ENCODE measurements around the gene CLDN15. TPM values are rescaled to one million over a fixed set of nuclear protein-coding genes. Genes with fewer than 3 reads are reported as not detected.
"Not testable (repeated sequence)": the region's sequence is repeated elsewhere in the genome, so short reads cannot be mapped to it uniquely, and the experiment has no call there.

CLDN15 gene
- polyA plus RNA-seq (ENCODE audit: insufficient read length in 3 of 3), result 1 to 10 TPM; 7.3 to 8.3 (median 7.4) TPM

DNA sequence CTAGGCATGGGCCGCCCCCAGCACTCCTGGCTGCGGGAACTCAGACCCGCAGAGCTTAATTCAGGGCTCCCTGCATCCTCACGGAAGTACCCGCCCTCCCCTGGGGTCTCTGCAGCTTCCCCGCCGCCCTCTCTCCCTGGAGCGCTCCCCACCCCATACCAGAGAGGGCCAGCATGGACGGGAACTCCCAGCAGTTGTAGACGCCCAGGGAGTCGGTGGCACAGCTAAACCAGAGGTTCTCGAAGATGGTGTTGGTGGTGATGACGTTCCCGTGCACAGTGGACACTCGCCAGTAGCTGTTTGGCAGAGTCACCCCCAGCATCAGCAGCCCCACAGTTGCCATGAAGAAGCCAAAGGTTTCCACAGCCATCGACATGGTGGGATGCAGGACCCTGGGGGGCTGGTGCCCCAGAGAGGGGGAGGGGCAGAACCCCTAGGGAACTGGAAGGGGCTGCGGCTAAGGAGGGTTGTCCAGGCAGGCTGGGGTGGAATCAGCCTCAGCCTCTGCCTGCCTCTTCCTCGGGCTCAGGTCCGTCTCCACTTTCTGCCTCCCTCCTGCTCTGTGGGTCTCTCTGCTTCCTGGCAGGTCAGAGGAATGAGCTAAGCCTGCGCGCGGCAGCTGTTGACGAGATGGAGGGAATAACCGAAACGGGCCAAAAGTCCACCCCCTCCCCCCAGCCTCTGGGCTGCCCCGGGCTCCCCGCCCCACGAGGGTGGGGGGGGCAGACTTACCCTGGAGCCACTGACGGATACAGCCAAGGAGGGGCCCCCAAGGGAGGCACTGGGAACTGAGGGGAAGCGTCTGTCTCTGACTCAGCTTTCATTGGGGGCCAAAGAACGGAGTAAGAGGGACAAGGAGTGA is at the start of gene CLDN15:
TSS of gene CLDN15 (minus strand) at position 597 of the 862 bp plus-strand sequence. CDS start at position 376, 221 bp downstream.
- DNase-seq (ENCODE audit: low read depth in 3 of 3, low spot score in 2 of 3), result no peak

DNA sequence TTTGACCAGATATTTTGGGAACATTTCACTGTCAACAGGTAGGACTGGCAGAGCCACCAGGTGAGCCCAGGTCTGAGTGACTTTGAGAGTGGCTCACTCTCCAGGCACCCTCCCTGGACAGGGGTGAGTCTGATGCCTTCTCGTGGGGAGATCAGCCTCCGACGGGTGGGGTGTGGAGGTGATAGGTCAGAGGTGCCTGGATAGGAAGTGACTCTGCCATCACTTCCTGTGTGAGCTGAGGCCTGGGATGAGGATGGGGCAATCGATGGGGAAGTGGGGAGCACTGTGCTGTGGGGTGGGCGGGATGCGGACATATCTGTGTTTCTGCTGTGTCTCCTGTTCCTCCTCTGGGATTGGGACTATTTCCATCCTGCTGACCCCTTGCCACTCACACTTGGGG is 49.4 kb upstream of the CLDN15 start:
- no peak for DNase-seq (ENCODE audit: low read depth in 3 of 3, low spot score in 2 of 3)

DNA sequence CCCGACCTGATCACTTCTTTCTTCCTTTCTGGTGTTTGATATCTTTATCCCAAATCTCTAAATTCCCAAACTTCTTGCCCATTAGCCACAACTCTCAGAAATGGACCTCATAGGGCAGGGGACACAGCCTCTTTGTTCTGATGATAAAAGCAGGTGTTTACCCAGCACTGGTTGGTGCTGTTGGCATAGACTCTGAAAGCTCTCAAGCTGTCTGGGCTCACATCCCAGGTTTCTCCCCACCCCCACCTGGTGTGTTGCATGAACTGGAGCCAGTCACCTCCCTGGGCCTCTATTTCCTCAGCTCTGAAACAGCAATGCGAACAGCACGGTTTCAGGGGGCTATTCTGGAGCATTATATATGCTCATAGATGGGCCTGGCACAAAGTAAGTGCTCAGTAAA is 48.3 kb upstream of the CLDN15 start:
- DNase-seq (ENCODE audit: low read depth in 3 of 3, low spot score in 2 of 3), result not testable (repeated sequence)

- no peak for DNase-seq (ENCODE audit: low read depth in 3 of 3, low spot score in 2 of 3)
These were observed 47.6 kb upstream of the CLDN15 start for GRCh38 chr7:101285171-101285570.

GRCh38 chr7:101280912-101281311 is 43.3 kb upstream of the CLDN15 start:
- not testable (repeated sequence) for DNase-seq (ENCODE audit: low read depth in 3 of 3, low spot score in 2 of 3)

GRCh38 chr7:101278461-101279292 is 41.1 kb upstream of the CLDN15 start:
- no peak for DNase-seq (ENCODE audit: low read depth in 3 of 3, low spot score in 2 of 3)

DNA sequence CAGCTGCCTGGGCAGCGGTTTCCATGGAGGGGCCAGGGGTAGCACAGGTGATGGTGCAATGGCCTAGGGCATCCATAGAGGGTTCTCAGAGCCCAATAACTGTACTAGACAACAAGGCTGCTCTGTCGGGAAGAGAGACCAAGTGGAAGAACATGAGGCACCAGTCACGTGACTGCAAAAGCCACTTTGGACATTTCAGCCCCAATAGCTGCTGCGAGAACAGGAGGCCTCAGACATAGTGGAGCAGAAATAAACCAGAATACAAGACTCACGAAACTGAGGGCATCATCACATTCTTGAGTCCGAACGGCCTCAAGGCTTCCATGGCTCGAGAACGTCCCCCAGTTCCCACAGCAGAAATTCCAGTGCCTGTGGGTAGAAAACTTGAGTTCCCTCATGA is 39.6 kb upstream of the CLDN15 start:
- no peak for DNase-seq (ENCODE audit: low read depth in 3 of 3, low spot score in 2 of 3)

GRCh38 chr7:101273206-101273605 is 35.6 kb upstream of the CLDN15 start:
- no peak for DNase-seq (ENCODE audit: low read depth in 3 of 3, low spot score in 2 of 3)

DNA sequence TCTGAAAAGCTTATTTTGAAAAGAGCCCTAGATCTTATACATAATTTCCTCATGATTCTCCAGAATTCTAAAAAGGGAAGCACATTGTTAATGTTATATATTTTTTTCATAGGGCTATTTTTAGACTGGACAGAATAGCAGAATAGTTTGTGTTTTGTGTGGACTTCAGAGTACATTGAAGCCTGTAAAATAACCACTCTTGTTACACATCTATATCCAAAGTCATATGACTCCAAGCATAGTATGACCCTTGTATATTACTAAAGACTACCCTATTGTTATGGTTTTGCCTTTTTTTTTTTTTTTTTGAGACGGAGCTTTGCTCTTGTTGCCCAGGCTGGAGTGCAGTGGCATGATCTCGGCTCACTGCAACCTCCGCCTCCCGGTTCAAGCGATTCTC is 33.4 kb upstream of the CLDN15 start:
- DNase-seq (ENCODE audit: low read depth in 3 of 3, low spot score in 2 of 3), result no peak

DNA sequence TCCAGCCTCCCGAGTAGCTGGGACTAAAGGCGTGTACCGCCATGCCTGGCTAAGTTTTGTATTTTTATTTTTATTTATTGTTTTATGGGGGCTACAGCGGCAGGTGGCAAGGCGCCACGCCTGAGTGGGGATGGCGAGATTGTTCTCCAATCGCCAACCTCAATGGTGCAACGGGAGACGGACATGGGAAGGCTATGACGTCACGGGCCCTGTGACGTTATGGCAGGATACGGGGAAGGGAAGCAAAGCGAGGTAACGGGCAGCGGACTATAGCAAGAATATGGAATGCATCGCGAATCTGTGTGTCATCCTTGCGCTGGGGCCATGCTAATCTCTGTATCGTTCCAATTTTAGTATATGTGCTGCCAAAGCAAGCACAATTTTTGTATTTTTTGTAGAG is 32.1 kb upstream of the CLDN15 start:
- DNase-seq (ENCODE audit: low read depth in 3 of 3, low spot score in 2 of 3), result no peak

GRCh38 chr7:101265622-101266516 is 28.3 kb upstream of the CLDN15 start:
- no peak for DNase-seq (ENCODE audit: low read depth in 3 of 3, low spot score in 2 of 3)

GRCh38 chr7:101264102-101264706 is 26.6 kb upstream of the CLDN15 start:
- DNase-seq (ENCODE audit: low read depth in 3 of 3, low spot score in 2 of 3), result not testable (repeated sequence)

DNA sequence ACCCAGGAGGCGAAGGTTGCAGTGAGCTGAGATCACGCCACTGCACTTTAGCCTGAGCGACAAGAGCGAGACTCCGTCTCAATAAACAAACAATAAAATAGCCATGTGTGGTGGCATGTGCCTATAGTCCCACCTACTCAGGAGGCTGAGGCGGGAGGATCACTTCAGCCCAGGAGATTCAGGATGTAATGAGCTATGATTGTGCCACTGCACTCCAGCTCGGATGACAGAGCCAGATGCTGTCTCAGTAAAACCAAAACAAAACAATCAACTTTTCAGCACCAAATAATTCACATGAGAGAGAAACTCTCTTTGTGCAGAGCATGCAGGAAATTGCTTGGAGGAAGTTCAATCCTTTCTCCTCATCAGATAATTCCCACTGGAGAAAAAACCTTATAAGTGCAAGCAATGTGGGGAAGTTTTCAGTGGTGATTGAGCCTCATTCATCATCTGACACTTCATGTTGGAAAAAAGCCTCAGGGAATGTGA is 20.7 kb upstream of the CLDN15 start:
- DNase-seq (ENCODE audit: low read depth in 3 of 3, low spot score in 2 of 3), result no peak

DNA sequence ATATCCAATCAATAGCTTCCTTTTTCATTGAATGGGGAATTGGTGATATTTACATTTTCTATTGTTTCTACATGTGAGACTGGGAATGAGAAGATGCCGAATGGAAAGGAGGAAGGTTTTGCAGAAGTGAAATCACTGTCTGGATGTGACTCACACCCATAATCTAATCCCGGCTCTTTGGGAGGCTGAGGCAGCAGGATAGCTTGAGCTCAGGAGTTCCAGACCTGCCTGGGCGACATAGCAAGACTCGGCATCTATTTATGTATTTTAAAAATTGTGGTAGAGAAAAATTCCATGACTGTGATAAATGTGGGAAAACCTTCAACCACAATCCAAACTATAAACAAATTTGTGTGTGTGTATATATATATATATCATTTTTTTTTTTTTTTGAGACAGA is 18.2 kb upstream of the CLDN15 start:
- no peak for DNase-seq (ENCODE audit: low read depth in 3 of 3, low spot score in 2 of 3)

DNA sequence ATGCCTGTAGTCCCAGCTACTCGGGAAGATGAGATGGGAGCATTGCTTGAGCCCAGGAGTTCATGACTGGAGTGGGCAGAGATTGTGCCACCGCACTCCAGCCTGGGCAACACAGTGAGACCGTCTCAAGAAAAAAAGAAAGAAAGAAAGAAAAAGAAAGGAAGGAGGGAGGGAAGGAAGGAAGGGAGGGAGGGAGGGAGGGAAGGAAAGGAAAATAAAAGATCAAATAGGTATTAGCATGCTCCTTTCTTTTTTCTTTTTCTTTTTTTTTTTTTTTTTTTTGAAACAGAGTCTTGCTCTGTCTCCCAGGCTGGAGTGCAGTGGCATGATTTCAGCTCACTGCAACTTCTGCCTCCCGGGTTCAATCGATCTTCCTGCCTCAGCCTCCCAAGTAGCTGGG is 15.6 kb upstream of the CLDN15 start:
- not testable (repeated sequence) for DNase-seq (ENCODE audit: low read depth in 3 of 3, low spot score in 2 of 3)

- peak; percentile 91 to 99 (median 95) for DNase-seq (ENCODE audit: low read depth in 3 of 3, low spot score in 2 of 3)
These were observed 14.5 kb upstream of the CLDN15 start for GRCh38 chr7:101251871-101252659.

DNA sequence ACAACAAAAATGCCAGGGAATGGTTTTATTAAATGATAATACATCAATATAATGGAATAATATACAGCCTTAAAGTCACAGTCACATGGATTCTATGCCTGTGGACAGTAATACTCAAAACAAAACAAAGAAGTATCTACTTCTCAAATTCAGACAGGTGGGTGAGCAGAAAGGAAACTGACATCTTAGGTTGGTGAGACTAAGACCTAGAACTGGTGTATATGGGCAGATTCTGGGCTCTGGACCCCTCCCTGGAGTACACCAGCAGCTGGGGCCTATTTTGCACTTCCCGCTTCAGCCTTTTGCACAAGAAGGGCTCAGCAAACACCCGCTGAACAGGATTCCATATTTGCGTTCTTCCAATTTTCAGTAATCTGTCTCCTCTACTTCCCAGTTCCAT is 12.7 kb upstream of the CLDN15 start:
- no peak for DNase-seq (ENCODE audit: low read depth in 3 of 3, low spot score in 2 of 3)

DNA sequence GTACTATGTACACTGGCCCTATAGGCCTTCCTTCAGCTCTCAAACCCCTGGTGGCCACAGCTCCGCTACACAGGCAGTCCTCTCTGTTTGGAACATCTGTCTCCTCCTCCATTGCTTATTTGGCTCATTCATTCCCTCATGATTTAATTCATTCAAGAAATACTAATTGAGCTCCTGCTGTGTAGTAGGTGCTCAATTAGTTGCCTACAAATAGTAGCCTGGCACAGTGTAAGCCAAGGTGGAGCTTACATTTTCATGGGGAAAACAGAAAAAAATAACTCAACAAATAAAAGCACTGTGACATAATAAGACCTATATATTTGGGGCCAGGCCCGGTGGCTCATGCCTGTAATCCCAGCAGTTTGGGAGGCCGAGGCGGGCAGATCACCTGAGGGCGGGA is 10.7 kb upstream of the CLDN15 start:
- DNase-seq (ENCODE audit: low read depth in 3 of 3, low spot score in 2 of 3), result no peak

DNA sequence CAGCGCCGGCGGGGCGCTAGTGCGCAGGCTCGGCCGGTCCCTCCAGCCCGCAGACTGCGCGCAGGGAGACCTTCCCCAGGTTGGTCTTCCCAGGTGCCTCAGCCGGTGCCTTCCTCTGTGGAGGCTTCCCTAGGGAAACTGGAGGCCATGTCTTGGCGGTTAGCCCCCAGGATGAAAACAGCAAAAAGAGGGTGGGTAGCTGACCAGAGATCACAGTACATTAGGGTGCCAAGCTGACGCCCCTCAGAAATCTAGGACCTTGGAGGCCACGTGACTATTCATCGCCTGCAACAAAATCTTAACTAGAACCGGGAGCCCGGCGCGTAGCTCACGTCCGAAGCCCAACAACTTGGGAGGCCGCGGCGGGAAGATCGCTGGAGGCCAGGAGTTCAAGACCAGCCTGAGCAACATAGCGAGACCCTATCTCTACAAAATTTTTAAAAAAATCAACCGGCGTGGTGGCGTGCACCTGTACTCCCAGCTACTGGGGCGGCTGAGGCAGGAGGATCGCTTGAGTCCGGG is 7.6 kb upstream of the CLDN15 start:
- no peak for DNase-seq (ENCODE audit: low read depth in 3 of 3, low spot score in 2 of 3)
